Cerebellar cortex (tissue), 1 donor: Measurements from ENCODE around the gene TNK1.
"Not testable (repeated sequence)": the region's sequence is repeated elsewhere in the genome, so short reads cannot be mapped to it uniquely, and the experiment has no call there.

Experiments
- DNase-seq: peaks from one replicate; pipeline ENCODE4 v3.0.0-alpha.2; 2015; ENCODE audit warnings: low spot score

Gene TNK1

DNA sequence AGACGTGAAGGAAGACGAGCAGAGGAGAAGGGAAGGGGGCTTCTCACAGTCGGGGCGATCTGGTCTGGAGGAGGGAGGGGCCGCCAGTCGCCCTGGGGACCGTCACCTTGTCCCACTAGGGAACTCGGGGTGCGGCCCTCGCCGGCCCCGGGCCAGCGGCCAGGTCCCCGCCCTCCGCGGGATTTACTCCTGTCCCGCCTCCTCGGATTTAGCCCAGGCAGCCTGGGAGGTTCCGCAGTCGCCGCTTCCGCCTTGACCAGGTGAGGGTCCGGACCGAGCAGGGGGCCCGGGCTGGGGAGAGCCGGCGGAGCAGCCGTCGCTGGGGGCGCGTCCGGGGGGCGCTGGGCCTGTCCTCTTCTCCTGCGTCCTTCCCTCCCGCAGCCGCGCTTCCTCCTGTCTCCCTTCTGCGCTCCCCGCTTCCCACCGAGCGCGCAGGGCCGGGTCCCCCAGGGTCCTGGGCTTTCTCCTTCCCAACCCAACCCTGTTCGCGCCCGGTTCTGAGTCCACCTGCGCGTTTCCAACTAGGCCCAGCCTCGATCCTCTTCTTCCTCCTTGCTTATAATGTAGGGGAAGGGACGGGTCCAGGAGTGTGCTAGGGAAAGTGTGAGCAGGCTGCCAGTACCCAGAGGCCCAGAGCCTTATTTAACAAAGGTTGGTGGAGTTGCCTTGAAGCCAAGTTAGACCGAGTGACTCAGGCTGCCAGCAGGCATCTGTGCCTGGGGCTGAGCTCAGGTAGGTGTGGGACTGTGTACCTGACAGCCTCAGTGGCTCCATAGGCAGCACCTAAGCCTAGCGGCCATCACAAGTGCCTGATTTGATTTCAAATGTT is at the start of gene TNK1:
TNK1 (plus strand) TSS at position 235 of the 829 bp plus-strand sequence. CDS start 1,838 bp downstream, outside the sequence.
- DNase-seq, result peak; percentile 55

DNA sequence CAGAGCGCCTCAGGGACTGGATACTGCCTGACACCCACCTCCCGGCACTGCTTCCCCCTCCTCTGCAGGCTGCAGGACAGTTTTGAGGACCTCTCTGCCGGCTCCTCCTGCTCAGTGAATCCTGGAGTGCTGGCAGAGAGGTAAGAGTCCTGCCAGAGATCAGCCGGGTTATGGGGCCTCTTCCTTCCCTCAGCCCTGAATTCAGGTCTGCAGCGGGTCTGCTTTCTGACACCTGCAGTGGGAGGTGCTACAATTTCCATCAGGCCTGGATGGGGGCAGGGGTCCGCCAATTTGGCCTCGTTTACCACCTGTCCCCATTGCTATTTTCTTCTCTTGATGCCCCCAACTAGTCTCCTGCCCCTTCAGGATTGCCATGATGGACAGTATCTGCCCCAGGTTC is 48.8 kb upstream of the TNK1 start:
- DNase-seq, result no peak

DNA sequence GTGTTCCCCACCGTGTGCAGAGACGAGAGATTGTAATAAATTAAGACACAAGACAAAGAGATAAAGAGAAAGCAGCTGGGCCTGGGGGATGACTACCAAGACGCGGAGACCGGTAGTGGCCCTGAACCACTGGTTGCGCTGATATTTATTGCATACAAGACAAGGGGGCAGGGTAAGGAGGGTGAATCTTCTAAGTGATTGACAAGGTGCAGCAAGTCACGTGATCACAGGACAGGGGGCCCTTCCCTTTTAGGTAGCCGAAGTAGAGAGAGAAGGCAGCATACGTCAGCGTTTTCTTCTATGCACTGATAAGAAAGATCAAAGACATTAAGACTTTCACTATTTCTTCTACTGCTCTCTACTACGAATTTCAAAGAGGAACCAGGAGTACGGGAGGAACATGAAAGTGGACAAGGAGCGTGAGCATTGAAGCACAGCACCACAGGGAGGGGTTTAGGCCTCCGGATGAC is 48.3 kb upstream of the TNK1 start:
- not testable (repeated sequence) for DNase-seq

GRCh38 chr17:7334938-7335538 is 45.9 kb upstream of the TNK1 start:
- no peak for DNase-seq

GRCh38 chr17:7335765-7336164 is 45.1 kb upstream of the TNK1 start:
- DNase-seq, result not testable (repeated sequence)

- DNase-seq, result no peak
Observed at GRCh38 chr17:7336240-7337175, 44.4 kb upstream of the TNK1 start, which contains the start of gene ACAP1. Gene ACAP1 (plus strand): TSS chr17:7336529. CDS start chr17:7336735, 206 bp downstream.

GRCh38 chr17:7337600-7337999 is 43.3 kb upstream of the TNK1 start:
- DNase-seq, result not testable (repeated sequence)

DNA sequence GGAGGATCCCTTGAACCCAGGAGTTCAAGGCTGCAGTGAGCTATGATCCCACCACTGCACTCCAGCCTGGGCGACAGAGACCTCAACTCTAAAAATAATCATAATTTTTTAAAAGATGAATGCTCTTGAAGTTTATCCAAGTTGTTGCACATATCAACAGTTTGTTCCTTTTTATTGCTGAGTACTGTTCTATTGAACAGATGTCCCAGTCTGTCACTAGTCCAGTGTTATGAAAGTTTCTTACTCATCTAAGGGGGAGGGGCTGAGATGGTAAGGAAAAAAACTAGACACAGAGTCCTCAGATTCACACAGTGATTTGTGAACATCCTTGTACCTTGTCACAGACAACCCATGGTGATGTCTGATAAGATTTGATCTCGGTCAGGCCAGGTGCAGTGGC is 40.7 kb upstream of the TNK1 start:
- DNase-seq, result no peak

DNA sequence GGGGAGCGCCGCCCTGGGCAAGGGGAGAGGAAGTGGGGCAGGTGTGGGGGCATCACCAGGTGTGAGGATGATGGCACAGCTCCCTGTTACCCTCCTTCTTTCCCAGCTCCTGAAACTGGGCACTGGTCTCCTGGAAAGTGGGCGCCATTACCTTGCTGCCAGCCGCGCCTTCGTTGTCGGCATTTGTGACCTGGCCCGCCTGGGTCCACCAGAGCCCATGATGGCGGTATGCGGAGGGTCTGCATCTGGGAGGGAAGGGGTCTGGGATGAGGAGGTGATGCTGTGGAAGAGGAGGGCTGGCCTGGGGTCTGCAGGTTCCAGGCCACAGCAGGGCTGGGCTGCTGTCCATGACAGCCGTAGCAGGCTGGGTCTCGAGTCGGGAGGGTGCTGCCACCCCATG is 39.0 kb upstream of the TNK1 start:
- DNase-seq, result no peak

DNA sequence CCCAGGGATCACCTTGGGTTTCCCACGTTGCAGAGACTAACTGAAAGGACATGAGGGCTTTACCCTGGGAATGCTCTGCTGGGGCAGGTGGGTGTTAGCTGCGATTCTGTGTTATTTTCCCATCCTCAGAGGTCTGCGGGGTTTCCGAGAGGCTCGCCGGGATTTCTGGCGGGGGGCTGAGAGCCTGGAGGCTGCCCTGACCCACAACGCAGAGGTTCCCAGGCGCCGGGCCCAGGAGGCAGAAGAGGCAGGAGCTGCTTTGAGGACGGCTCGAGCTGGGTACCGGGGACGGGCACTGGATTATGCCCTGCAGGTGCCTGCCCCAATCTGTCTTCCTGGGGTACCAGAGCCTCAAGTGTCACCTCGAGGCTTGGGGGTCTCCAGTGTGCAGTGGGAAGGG is 37.6 kb upstream of the TNK1 start:
- DNase-seq, result no peak

GRCh38 chr17:7346761-7347614 is 33.9 kb upstream of the TNK1 start:
- no peak for DNase-seq

GRCh38 chr17:7347630-7348477 is 33.0 kb upstream of the TNK1 start:
- no peak for DNase-seq

DNA sequence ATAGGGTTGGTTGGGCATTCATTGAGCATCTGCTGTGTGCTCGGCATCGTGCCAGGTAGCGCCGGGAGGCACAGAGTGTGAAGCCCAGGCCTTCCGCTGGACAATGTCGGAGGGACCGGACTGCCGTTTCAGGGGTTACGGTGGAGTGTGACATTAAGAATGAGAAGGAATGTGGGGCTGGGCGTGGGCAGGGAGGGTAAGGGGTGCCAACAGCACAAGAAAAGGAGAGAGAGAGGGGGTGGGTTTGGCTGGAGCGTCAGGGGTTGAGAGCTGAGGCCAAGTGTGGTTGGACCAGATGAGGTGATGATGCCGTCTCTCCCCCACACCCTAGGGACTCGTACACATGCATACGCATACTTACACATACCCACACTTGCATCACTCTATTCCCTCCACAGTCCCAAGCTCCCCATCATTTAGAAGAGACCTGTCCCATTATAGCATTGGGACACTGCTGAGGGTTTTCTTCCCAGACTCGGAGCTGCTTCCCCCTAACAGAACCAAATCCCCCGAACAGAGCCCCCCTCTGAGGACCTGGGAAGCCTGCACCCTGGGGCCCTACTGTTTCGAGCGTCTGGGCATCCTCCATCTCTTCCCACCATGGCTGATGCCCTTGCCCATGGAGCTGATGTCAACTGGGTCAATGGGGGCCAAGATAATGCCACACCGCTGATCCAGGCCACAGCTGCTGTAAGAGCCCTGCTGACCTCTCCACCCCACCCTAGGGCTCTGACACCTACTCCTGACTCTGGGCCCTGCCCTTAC is 32.2 kb upstream of the TNK1 start:
- DNase-seq, result peak; percentile 53

DNA sequence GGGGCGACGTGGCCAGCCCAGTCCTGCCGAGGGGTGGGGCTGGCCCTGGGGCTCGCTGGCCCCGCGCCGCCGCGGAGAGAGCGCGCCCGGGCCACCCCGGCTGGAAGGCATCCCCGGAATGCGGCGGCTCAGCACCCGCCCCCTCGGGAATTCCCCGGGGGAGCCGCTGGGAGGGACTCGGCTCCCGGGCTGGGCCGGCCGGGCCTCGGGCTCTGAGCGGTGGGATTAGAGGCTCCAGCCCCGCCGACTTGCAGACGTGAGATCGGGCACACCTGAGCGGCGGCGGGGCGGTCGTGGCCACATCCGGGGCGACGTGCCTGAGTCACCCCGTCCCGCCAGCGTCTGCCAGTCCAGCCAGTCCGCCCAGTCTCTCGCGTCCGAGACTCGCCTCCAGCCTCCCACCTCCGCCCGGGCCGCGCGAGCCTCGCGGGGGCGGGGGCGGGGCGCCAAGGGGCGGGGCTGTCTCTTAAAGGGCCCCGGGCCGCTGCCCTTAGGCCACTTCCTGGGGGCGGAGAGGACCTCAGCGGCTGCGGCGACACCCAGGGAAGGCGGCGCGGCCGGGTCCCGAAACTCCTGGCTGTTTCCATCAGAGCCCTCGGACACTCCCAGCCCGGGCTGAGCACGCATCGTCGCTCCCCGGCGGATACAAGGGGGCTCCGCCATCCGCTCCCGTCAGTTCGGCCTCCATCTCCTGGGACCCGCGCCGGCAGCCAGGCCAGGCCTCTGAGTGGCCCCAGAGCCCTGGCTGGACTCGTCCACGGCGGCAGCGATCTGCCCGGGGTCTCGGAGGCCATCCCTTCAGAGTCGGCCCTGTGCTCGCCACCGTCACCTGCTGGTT is 29.0 kb upstream of the TNK1 start, which contains the start of gene KCTD11:
KCTD11 (plus strand) TSS at position 498 of the 838 bp plus-strand sequence.
- DNase-seq, result peak; percentile 85

GRCh38 chr17:7352503-7352889 is 28.4 kb upstream of the TNK1 start:
- DNase-seq, result no peak

DNA sequence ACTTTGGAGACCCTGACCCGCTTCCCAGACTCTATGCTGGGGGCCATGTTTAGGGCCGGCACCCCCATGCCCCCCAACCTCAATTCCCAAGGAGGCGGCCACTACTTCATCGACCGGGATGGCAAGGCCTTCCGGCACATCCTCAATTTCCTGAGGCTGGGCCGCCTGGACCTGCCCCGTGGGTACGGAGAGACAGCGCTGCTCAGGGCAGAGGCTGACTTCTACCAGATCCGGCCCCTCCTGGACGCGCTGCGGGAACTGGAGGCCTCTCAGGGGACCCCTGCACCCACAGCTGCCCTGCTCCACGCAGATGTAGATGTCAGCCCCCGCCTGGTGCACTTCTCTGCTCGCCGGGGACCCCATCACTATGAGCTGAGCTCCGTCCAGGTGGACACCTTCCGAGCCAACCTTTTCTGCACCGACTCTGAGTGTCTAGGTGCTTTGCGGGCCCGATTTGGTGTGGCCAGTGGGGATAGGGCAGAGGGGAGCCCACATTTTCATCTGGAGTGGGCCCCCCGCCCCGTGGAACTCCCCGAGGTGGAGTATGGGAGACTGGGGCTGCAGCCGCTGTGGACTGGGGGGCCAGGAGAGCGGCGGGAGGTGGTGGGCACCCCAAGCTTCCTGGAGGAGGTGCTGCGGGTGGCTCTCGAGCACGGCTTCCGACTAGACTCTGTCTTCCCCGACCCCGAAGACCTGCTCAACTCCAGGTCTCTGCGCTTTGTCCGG is 27.8 kb upstream of the TNK1 start:
- no peak for DNase-seq

DNA sequence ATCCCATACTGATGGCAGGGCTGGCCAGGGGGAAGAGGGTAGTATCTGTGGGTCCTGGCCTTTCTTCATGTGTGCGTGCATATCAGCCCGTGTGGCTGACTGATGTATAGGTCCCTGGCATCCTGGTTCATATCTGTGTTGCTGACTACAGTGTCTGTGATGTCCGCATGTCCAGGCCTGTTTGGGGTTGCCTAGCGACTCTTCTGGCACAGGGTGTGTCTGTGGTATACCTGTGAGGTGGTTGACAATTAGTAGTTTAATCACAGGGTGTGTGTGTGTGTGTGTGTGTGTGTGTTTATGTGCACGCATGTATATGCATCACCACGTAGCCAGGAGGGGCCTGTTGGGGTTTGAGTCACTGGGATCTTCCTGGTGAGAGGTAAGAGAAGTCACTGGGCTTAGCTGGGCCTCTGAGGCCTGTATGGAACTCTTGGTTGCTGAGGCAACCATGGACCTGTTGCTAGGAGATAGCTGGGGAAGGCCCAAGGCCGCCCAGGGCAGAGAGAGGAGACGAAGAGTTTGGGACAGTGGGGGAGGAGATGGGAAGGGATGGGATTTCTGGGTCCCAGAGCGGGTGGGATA is 26.5 kb upstream of the TNK1 start:
- DNase-seq, result peak; percentile 31
